Upper lobe of left lung (tissue), 6 donors: Measurements from ENCODE around the gene CNTNAP2. TPM values are rescaled to one million over a fixed set of nuclear protein-coding genes. Genes with fewer than 3 reads are reported as not detected.
A peak's percentile ranks its signal among the peaks of the same experiment; 100 is the strongest.

Source experiments
- ATAC-seq, 2 donors: fragments of 200-7000 bp; cut with Tn5 transposase; one replicate each; pipeline ENCODE4 v1.9.1; 2022; ENCODE audit warnings: mild to moderate bottlenecking in 2 of 2, moderate library complexity in 2 of 2; ENCODE audit not compliant: low FRiP score in 2 of 2
- DNase-seq, 2 donors: peaks; one replicate each; pipeline ENCODE4 v3.0.0-alpha.2; 2019 to 2020
- H3K27ac ChIP-seq, 4 donors: fragments of 200-600 bp; sonication (generic); one replicate each; pipeline ENCODE4 v1.5.1; 2016 to 2019
- H3K27me3 ChIP-seq, 4 donors: fragments of 200-600 bp; sonication (generic); one replicate each; pipeline ENCODE4 v1.5.1; 2017 to 2019
- H3K36me3 ChIP-seq, 4 donors: fragments of 200-600 bp; sonication (generic); one replicate each; pipeline ENCODE4 v1.5.1; 2016 to 2019
- H3K4me1 ChIP-seq, 4 donors: fragments of 200-600 bp; sonication (generic); one replicate each; pipeline ENCODE4 v1.5.1; 2018 to 2019
- H3K4me3 ChIP-seq, 4 donors: fragments of 200-600 bp; sonication (generic); one replicate each; pipeline ENCODE4 v1.5.1; 2017 to 2019; ENCODE audit warnings: mild to moderate bottlenecking in 2 of 4, moderate library complexity in 1 of 4
- H3K9me3 ChIP-seq, 4 donors: fragments of 200-600 bp; sonication (generic); one replicate each; pipeline ENCODE4 v1.5.1; 2018 to 2019
- CTCF ChIP-seq, 6 experiments: fragments of 450-650 bp in 4 of 6; fragments of 200-600 bp in 2 of 6; sonication (generic) in 2 of 6; IDR thresholded peaks; one replicate each; pipeline ENCODE4 v1.5.1; 2016 to 2019; ENCODE audit warnings: antibody characterized with exemption in 6 of 6
- EP300 ChIP-seq, 4 donors: sonication (generic); formaldehyde crosslinking; IDR thresholded peaks; one replicate each; pipeline ENCODE4 v1.5.1; 2017; ENCODE audit warnings: antibody characterized with exemption in 4 of 4, control low read depth in 2 of 4
- POLR2A ChIP-seq, 4 donors: fragments of 450-650 bp; IDR thresholded peaks; one replicate each; pipeline ENCODE4 v1.5.1; 2016 to 2017; ENCODE audit warnings: antibody characterized with exemption in 4 of 4, mild to moderate bottlenecking in 2 of 4
- POLR2AphosphoS5 ChIP-seq, 2 donors: sonication (generic); formaldehyde crosslinking; IDR thresholded peaks; one replicate each; pipeline ENCODE4 v1.5.1; 2017; ENCODE audit warnings: antibody characterized with exemption in 2 of 2
- WGBS, 2 donors: methylation state at CpG; one replicate each; pipeline ENCODE4 v1.1.5; 2017 to 2018; 5-methylcytosine and 5-hydroxymethylcytosine counted together
- total RNA-seq, 6 donors: library from RNA; depleted of rRNA in 4 of 6; stranded (reverse); fragments of >200 nt in 4 of 6; gene quantifications; one replicate each; pipeline versions ENCODE4 v1.1.0 to v1.2.1, GENCODE V29; 2016 to 2021
- donor health status: DM: no; HTN: no; CAD: no; lungs with moderate emphysema.
- donor health status: DM: no; HTN: yes; CAD: no; lungs with severe emphysema.

Gene CNTNAP2
- total RNA-seq, 6 donors from 2014 or later, result 0.06 to 1.0 (median 0.37) TPM

- H3K4me3 ChIP-seq, result no peak overlapping the region
- H3K27ac ChIP-seq, result no peak overlapping the region
- no peak for DNase-seq
- TF ChIP-seq EP300 (IDR thresholded peaks at IDR 0.05) (no peak), POLR2A (IDR thresholded peaks at IDR 0.05) (no peak), CTCF (IDR thresholded peaks at IDR 0.05) (no peak), POLR2AphosphoS5 (IDR thresholded peaks at IDR 0.05) (no peak)
- ATAC-seq, result no peak
- no peaks in the 10 kb centered on the region for H3K9me3 ChIP-seq
- H3K27me3 ChIP-seq, result no peaks in the 10 kb centered on the region
- no peaks in the 10 kb centered on the region for H3K36me3 ChIP-seq
- 67 to 75% methylated on average over 2 of the region's 2 CpGs for WGBS, 2 donors
- no peaks in the 10 kb centered on the region for H3K4me1 ChIP-seq
These were observed 2018.5 kb downstream of the CNTNAP2 start for GRCh38 chr7:148135116-148135515.

- Histone ChIP-seq H3K4me3 (no peak overlapping the region), H3K4me1 (no peaks in the 10 kb centered on the region), H3K27me3 (no peaks in the 10 kb centered on the region), H3K36me3 (no peaks in the 10 kb centered on the region), H3K27ac (no peak overlapping the region), H3K9me3 (no peaks in the 10 kb centered on the region)
- ATAC-seq, result no peak
- WGBS, 2 donors, result 85 to 100% methylated on average over 2 to 3 of the region's 3 CpGs
- no peak for DNase-seq
- TF ChIP-seq POLR2A (IDR thresholded peaks at IDR 0.05), result no peak
- TF ChIP-seq EP300 (IDR thresholded peaks at IDR 0.05), result no peak
- TF ChIP-seq CTCF (IDR thresholded peaks at IDR 0.05), result no peak
- no peak for TF ChIP-seq POLR2AphosphoS5 (IDR thresholded peaks at IDR 0.05)
These were observed 2019.4 kb downstream of the CNTNAP2 start for GRCh38 chr7:148135997-148136396.

GRCh38 chr7:148142660-148143248 is 2026.2 kb downstream of the CNTNAP2 start:
- WGBS, 2 donors, result 45 to 47% methylated on average over 4 of the region's 4 CpGs
- H3K9me3 ChIP-seq, result no peaks in the 10 kb centered on the region
- H3K27ac ChIP-seq, result no peak overlapping the region
- H3K4me3 ChIP-seq, result no peak overlapping the region
- no peaks in the 10 kb centered on the region for H3K4me1 ChIP-seq
- ATAC-seq, result peak in 1 of 2 donors; percentile 43
- DNase-seq, result no peak
- no peaks in the 10 kb centered on the region for H3K36me3 ChIP-seq
- peak in 3 of 6 experiments; percentile 34 to 45 (median 45) for TF ChIP-seq CTCF (IDR thresholded peaks at IDR 0.05)
- TF ChIP-seq POLR2AphosphoS5 (IDR thresholded peaks at IDR 0.05), result no peak
- no peak for TF ChIP-seq EP300 (IDR thresholded peaks at IDR 0.05)
- no peak for TF ChIP-seq POLR2A (IDR thresholded peaks at IDR 0.05)
- H3K27me3 ChIP-seq, result no peaks in the 10 kb centered on the region

GRCh38 chr7:148144827-148145226 is 2028.2 kb downstream of the CNTNAP2 start:
- no peak for ATAC-seq
- Histone ChIP-seq H3K36me3 (no peaks in the 10 kb centered on the region), H3K4me3 (no peak overlapping the region), H3K4me1 (no peaks in the 10 kb centered on the region), H3K27me3 (no peaks in the 10 kb centered on the region), H3K27ac (no peak overlapping the region), H3K9me3 (no peaks in the 10 kb centered on the region)
- no peak for DNase-seq
- WGBS, 2 donors, result 41 to 54% methylated on average over 4 of the region's 4 CpGs
- TF ChIP-seq EP300 (IDR thresholded peaks at IDR 0.05) (no peak), POLR2A (IDR thresholded peaks at IDR 0.05) (no peak), CTCF (IDR thresholded peaks at IDR 0.05) (no peak), POLR2AphosphoS5 (IDR thresholded peaks at IDR 0.05) (no peak)

- Histone ChIP-seq H3K9me3 (no peaks in the 10 kb centered on the region), H3K4me3 (no peak overlapping the region), H3K36me3 (no peaks in the 10 kb centered on the region), H3K4me1 (no peaks in the 10 kb centered on the region), H3K27ac (no peak overlapping the region), H3K27me3 (no peaks in the 10 kb centered on the region)
- no peak for TF ChIP-seq CTCF (IDR thresholded peaks at IDR 0.05)
- no peak for TF ChIP-seq POLR2A (IDR thresholded peaks at IDR 0.05)
- no peak for TF ChIP-seq POLR2AphosphoS5 (IDR thresholded peaks at IDR 0.05)
- no peak for TF ChIP-seq EP300 (IDR thresholded peaks at IDR 0.05)
- ATAC-seq (no peak), DNase-seq (no peak)
- WGBS, 2 donors, result 45 to 93% methylated on average over 2 of the region's 2 CpGs
These were observed 2029.7 kb downstream of the CNTNAP2 start for GRCh38 chr7:148146346-148146745.
